ENCODE measurements around the gene GRM4. TPM values are rescaled to one million over a fixed set of nuclear protein-coding genes. Genes with fewer than 3 reads are reported as not detected.

GRM4 gene
- total RNA-seq, 4 donors from 2014 or later: 0.19 TPM; not detected in 3

- no peak overlapping the region for H3K4me3 ChIP-seq (ENCODE audit: low read depth, poor library complexity, severe bottlenecking)
- no peak for DNase-seq (ENCODE audit: low spot score in 2 of 2)
- TF ChIP-seq POLR2A (IDR thresholded peaks at IDR 0.05): no peak
- no peak for TF ChIP-seq CTCF (IDR thresholded peaks at IDR 0.05)
- 62 to 71% methylated on average over 16 of the region's 16 CpGs for WGBS, 2 donors
- intact Hi-C loops (cut with DNase I; ENCODE audit: low total_unique reads): loop anchor here (10.0 kb wide), 1 partner anchor 190 kb away; no protein-coding TSS in a partner anchor
Observed at GRCh38 chr6:34114695-34115402, 31.0 kb downstream of the GRM4 start.

DNA sequence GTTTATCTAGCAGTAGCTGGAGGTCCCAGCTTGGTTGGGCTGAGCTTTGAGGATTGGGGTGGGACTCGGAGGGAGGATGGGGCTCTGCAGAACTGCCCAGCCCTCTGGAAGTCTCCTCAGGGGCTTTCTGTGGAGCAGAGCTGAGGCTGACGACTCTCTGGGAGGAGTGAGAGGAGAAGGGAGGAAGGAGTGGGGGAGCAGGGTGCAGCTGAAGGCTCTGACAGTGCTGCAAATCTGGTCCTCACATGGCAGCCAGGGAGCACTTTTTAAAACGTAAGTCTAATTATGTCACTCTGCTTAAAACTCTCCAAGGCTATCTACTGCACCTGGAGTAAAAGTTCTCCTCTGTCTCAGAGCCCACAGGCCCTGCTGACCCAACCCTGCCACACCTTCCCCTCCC lies 32.4 kb downstream of the GRM4 start:
- DNase-seq (ENCODE audit: low spot score in 2 of 2): no peak
- 31 to 36% methylated on average over 3 of the region's 3 CpGs for WGBS, 2 donors
- intact Hi-C loops (cut with DNase I; ENCODE audit: low total_unique reads): loop anchor here (10.0 kb wide), 1 partner anchor 189 kb away; no protein-coding TSS in a partner anchor
- H3K4me3 ChIP-seq (ENCODE audit: low read depth, poor library complexity, severe bottlenecking): no peak overlapping the region
- TF ChIP-seq CTCF (IDR thresholded peaks at IDR 0.05) (no peak), POLR2A (IDR thresholded peaks at IDR 0.05) (no peak)

DNA sequence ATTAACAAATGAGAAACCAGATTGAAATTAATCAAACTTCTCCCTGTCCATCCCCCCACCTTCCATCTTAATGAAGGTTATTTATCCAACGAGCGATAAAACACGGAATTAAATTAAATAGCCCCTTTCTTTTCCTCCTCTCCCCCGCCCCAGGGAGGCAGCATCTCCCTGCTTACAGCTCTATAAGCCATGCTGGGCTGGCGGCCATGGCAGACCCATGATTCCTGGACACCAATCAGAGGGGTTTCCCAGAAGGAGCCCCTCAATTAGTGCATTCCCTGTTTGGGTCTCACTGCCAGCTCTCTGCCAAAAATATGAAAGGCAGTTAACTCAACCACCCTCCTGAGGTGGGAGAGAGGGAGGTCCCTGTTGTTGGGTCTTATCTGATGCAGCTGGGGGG lies 33.8 kb downstream of the GRM4 start:
- 59 to 61% methylated on average over 5 of the region's 5 CpGs for WGBS, 2 donors
- intact Hi-C loops (cut with DNase I; ENCODE audit: low total_unique reads): loop anchor here (10.0 kb wide), 1 partner anchor 187 kb away; no protein-coding TSS in a partner anchor
- DNase-seq (ENCODE audit: low spot score in 2 of 2): no peak
- H3K4me3 ChIP-seq (ENCODE audit: low read depth, poor library complexity, severe bottlenecking): no peak overlapping the region
- TF ChIP-seq POLR2A (IDR thresholded peaks at IDR 0.05): no peak
- no peak for TF ChIP-seq CTCF (IDR thresholded peaks at IDR 0.05)

GRCh38 chr6:34110610-34111009 lies 35.3 kb downstream of the GRM4 start:
- H3K4me3 ChIP-seq (ENCODE audit: low read depth, poor library complexity, severe bottlenecking): no peak overlapping the region
- WGBS, 2 donors: 41 to 62% methylated on average over 6 of the region's 6 CpGs
- intact Hi-C loops (cut with DNase I; ENCODE audit: low total_unique reads): loop anchor here (10.0 kb wide), 1 partner anchor 186 kb away; no protein-coding TSS in a partner anchor
- DNase-seq (ENCODE audit: low spot score in 2 of 2): no peak
- no peak for TF ChIP-seq POLR2A (IDR thresholded peaks at IDR 0.05)
- TF ChIP-seq CTCF (IDR thresholded peaks at IDR 0.05): no peak

DNA sequence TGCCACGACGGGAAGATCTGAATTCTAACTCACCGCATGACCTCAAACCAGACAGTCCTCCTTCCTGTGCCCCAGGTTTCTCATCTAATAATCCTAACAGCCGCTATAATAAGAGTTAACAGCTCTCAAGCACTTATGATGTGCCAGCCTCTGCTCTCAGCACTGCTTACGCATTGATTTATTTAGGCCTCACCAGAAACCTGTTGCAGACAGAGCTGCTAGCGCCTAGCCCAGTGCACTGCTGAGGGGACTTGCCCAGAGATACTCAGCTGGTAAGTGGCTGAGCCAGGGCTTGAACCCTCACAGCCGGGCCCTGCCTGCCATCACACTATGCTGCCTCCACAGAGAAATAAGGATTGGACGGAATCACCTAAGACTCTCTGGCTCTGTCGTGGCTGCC lies 37.7 kb downstream of the GRM4 start:
- no peak for DNase-seq (ENCODE audit: low spot score in 2 of 2)
- WGBS, 2 donors: 84 to 86% methylated on average over 9 of the region's 9 CpGs
- TF ChIP-seq POLR2A (IDR thresholded peaks at IDR 0.05): no peak
- no peak for TF ChIP-seq CTCF (IDR thresholded peaks at IDR 0.05)
- H3K4me3 ChIP-seq (ENCODE audit: low read depth, poor library complexity, severe bottlenecking): no peak overlapping the region
- intact Hi-C loops (cut with DNase I; ENCODE audit: low total_unique reads): no loop called here
